HepG2 (cell line): Measurements from ENCODE around the gene CDH22. TPM values are rescaled to one million over a fixed set of nuclear protein-coding genes. Genes with fewer than 3 reads are reported as not detected.

Source experiments
- AHR ChIP-seq: IDR thresholded peaks from 2 replicates; pipeline ENCODE4 v1.6.1; 2018; ENCODE audit warnings: missing genetic modification reagents, missing compliant biosample characterization
- BHLHE40 ChIP-seq: IDR thresholded peaks from 2 replicates; pipeline ENCODE4 v1.6.1; 2011; ENCODE audit warnings: low read length, improper control_type of control experiment
- CBFB ChIP-seq: sonication (generic); formaldehyde crosslinking; IDR thresholded peaks from 2 replicates; pipeline ENCODE4 v1.4.0; 2020; ENCODE audit warnings: missing genetic modification reagents
- EP300 ChIP-seq, 3 experiments: sonication (generic) in 1 of 3; formaldehyde crosslinking in 1 of 3; IDR thresholded peaks; 2 replicates each; pipeline versions ENCODE4 v1.5.1 to v1.6.1; 2011 to 2020; ENCODE audit warnings: low read depth in 2 of 3, low read length in 2 of 3, borderline replicate concordance in 1 of 3, improper control_type of control experiment in 1 of 3, mild to moderate bottlenecking in 1 of 3, missing genetic modification reagents in 1 of 3, moderate library complexity in 1 of 3
- GATAD1 ChIP-seq: IDR thresholded peaks from 2 replicates; pipeline ENCODE4 v1.6.1; 2016; ENCODE audit warnings: missing genetic modification reagents, missing compliant biosample characterization
- SMYD3 ChIP-seq: sonication (generic); formaldehyde crosslinking; IDR thresholded peaks from 2 replicates; pipeline ENCODE4 v1.8.1; 2023; ENCODE audit warnings: mild to moderate bottlenecking, missing genetic modification reagents
- STAG1 ChIP-seq: sonication (generic); formaldehyde crosslinking; IDR thresholded peaks from 2 replicates; pipeline ENCODE4 v1.4.0; 2020; ENCODE audit warnings: missing genetic modification reagents
- TBX2 ChIP-seq: sonication (generic); formaldehyde crosslinking; IDR thresholded peaks from 2 replicates; pipeline ENCODE4 v1.5.0; 2020; ENCODE audit warnings: missing genetic modification reagents, mild to moderate bottlenecking, borderline replicate concordance
- ZFP90 ChIP-seq: sonication (generic); formaldehyde crosslinking; IDR thresholded peaks from 2 replicates; pipeline ENCODE4 v1.8.0; 2022; ENCODE audit warnings: missing genetic modification reagents, mild to moderate bottlenecking, inconsistent platforms, borderline replicate concordance
- polyA plus RNA-seq, 8 experiments: library from polyadenylated mRNA; depleted of rRNA in 3 of 8; stranded (reverse) in 7 of 8; unstranded in 1 of 8; fragments of >200 nt; fragmentation: Illumina TruSeq in 4 of 8; extraction: Trizol in 4 of 8; gene quantifications; 2 replicates each; pipeline versions ENCODE4 v1.2.1 to v1.2.3, GENCODE V29; 2011 to 2016; ENCODE audit warnings: low read depth in 4 of 8, missing spikeins in 1 of 8, mixed read lengths in 1 of 8; ENCODE audit not compliant: insufficient read depth in 1 of 8
- total RNA-seq, 5 experiments: library from RNA; depleted of rRNA; stranded (reverse); fragments of >200 nt; fragmentation: Illumina TruSeq; extraction: Trizol; gene quantifications; 2 replicates each; pipeline ENCODE4 v1.2.3, GENCODE V29; 2016; ENCODE audit warnings: low read depth in 1 of 5
- TF ChIP-seq, protein P1 (sequence below): sonication (generic); formaldehyde crosslinking; IDR thresholded peaks from 2 replicates; pipeline ENCODE4 v1.9.0; 2021; ENCODE audit warnings: missing genetic modification reagents, borderline replicate concordance
- TF ChIP-seq, protein P2 (sequence below): sonication (generic); formaldehyde crosslinking; IDR thresholded peaks from 2 replicates; pipeline ENCODE4 v1.5.0; 2020; ENCODE audit warnings: mild to moderate bottlenecking, missing genetic modification reagents, borderline replicate concordance
- TF ChIP-seq, protein P3 (sequence below): sonication (generic); formaldehyde crosslinking; IDR thresholded peaks from 2 replicates; pipeline ENCODE4 v1.4.0; 2020; ENCODE audit warnings: missing genetic modification reagents, borderline replicate concordance

CDH22 gene
- total and polyA plus RNA-seq, 2 of the 13 experiments (the other 11 are each of a cell fraction or from before 2014, with no cell fraction given): not detected

DNA sequence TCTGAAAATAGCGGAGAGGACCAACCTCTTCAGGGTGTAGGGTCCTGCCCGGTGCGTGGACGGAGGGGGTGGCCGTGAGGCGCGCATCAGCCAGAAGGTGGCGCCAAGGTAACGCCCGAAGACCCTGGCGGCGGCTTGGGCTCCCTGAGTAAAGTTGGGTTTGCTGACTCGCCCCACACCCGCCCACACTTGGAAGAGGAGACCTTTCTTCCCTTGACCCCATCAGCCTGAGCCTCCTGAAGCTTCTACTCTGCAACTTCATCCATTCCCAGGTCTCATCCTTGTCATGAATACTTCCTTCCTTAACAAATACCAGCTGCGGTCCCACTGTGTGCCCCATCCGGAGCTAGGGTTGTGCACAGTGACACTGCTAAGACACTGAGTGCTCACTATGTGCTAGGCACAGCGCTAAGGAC, 175.6 kb downstream of the CDH22 start (continued):
- TF ChIP-seq TBX2 (CRISPR knock-in tag) (no peak), CBFB (CRISPR knock-in tag) (no peak), SMYD3 (CRISPR knock-in tag) (no peak), STAG1 (CRISPR knock-in tag) (peak; percentile 96), EP300 (IDR thresholded peaks at IDR 0.05; ENCODE audit: low read depth in 2 of 2, low read length in 2 of 2) (no peak), EP300 (CRISPR knock-in tag; IDR thresholded peaks at IDR 0.05; ENCODE audit: borderline replicate concordance) (no peak), BHLHE40 (no peak), GATAD1 (CRISPR knock-in tag) (peak; percentile 52; the same call in 1 of the 2 replicates), AHR (CRISPR knock-in tag) (no peak), ZFP90 (CRISPR knock-in tag) (no peak)
- TF ChIP-seq, protein P1, sequence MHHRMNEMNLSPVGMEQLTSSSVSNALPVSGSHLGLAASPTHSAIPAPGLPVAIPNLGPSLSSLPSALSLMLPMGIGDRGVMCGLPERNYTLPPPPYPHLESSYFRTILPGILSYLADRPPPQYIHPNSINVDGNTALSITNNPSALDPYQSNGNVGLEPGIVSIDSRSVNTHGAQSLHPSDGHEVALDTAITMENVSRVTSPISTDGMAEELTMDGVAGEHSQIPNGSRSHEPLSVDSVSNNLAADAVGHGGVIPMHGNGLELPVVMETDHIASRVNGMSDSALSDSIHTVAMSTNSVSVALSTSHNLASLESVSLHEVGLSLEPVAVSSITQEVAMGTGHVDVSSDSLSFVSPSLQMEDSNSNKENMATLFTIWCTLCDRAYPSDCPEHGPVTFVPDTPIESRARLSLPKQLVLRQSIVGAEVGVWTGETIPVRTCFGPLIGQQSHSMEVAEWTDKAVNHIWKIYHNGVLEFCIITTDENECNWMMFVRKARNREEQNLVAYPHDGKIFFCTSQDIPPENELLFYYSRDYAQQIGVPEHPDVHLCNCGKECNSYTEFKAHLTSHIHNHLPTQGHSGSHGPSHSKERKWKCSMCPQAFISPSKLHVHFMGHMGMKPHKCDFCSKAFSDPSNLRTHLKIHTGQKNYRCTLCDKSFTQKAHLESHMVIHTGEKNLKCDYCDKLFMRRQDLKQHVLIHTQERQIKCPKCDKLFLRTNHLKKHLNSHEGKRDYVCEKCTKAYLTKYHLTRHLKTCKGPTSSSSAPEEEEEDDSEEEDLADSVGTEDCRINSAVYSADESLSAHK (CRISPR knock-in tag): no peak
- TF ChIP-seq, protein P2, sequence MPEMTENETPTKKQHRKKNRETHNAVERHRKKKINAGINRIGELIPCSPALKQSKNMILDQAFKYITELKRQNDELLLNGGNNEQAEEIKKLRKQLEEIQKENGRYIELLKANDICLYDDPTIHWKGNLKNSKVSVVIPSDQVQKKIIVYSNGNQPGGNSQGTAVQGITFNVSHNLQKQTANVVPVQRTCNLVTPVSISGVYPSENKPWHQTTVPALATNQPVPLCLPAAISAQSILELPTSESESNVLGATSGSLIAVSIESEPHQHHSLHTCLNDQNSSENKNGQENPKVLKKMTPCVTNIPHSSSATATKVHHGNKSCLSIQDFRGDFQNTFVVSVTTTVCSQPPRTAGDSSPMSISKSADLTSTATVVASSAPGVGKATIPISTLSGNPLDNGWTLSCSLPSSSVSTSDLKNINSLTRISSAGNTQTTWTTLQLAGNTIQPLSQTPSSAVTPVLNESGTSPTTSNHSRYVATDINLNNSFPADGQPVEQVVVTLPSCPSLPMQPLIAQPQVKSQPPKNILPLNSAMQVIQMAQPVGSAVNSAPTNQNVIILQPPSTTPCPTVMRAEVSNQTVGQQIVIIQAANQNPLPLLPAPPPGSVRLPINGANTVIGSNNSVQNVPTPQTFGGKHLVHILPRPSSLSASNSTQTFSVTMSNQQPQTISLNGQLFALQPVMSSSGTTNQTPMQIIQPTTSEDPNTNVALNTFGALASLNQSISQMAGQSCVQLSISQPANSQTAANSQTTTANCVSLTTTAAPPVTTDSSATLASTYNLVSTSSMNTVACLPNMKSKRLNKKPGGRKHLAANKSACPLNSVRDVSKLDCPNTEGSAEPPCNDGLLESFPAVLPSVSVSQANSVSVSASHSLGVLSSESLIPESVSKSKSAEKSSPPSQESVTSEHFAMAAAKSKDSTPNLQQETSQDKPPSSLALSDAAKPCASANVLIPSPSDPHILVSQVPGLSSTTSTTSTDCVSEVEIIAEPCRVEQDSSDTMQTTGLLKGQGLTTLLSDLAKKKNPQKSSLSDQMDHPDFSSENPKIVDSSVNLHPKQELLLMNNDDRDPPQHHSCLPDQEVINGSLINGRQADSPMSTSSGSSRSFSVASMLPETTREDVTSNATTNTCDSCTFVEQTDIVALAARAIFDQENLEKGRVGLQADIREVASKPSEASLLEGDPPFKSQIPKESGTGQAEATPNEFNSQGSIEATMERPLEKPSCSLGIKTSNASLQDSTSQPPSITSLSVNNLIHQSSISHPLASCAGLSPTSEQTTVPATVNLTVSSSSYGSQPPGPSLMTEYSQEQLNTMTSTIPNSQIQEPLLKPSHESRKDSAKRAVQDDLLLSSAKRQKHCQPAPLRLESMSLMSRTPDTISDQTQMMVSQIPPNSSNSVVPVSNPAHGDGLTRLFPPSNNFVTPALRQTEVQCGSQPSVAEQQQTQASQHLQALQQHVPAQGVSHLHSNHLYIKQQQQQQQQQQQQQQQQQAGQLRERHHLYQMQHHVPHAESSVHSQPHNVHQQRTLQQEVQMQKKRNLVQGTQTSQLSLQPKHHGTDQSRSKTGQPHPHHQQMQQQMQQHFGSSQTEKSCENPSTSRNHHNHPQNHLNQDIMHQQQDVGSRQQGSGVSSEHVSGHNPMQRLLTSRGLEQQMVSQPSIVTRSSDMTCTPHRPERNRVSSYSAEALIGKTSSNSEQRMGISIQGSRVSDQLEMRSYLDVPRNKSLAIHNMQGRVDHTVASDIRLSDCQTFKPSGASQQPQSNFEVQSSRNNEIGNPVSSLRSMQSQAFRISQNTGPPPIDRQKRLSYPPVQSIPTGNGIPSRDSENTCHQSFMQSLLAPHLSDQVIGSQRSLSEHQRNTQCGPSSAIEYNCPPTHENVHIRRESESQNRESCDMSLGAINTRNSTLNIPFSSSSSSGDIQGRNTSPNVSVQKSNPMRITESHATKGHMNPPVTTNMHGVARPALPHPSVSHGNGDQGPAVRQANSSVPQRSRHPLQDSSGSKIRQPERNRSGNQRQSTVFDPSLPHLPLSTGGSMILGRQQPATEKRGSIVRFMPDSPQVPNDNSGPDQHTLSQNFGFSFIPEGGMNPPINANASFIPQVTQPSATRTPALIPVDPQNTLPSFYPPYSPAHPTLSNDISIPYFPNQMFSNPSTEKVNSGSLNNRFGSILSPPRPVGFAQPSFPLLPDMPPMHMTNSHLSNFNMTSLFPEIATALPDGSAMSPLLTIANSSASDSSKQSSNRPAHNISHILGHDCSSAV: no peak
- TF ChIP-seq, protein P3, sequence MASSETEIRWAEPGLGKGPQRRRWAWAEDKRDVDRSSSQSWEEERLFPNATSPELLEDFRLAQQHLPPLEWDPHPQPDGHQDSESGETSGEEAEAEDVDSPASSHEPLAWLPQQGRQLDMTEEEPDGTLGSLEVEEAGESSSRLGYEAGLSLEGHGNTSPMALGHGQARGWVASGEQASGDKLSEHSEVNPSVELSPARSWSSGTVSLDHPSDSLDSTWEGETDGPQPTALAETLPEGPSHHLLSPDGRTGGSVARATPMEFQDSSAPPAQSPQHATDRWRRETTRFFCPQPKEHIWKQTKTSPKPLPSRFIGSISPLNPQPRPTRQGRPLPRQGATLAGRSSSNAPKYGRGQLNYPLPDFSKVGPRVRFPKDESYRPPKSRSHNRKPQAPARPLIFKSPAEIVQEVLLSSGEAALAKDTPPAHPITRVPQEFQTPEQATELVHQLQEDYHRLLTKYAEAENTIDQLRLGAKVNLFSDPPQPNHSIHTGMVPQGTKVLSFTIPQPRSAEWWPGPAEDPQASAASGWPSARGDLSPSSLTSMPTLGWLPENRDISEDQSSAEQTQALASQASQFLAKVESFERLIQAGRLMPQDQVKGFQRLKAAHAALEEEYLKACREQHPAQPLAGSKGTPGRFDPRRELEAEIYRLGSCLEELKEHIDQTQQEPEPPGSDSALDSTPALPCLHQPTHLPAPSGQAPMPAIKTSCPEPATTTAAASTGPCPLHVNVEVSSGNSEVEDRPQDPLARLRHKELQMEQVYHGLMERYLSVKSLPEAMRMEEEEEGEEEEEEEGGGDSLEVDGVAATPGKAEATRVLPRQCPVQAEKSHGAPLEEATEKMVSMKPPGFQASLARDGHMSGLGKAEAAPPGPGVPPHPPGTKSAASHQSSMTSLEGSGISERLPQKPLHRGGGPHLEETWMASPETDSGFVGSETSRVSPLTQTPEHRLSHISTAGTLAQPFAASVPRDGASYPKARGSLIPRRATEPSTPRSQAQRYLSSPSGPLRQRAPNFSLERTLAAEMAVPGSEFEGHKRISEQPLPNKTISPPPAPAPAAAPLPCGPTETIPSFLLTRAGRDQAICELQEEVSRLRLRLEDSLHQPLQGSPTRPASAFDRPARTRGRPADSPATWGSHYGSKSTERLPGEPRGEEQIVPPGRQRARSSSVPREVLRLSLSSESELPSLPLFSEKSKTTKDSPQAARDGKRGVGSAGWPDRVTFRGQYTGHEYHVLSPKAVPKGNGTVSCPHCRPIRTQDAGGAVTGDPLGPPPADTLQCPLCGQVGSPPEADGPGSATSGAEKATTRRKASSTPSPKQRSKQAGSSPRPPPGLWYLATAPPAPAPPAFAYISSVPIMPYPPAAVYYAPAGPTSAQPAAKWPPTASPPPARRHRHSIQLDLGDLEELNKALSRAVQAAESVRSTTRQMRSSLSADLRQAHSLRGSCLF (CRISPR knock-in tag): no peak
